Suppressor macrophage treated with lipopolysaccharide for 4 hours (primary cell): ENCODE measurements around the gene NLGN1.

ENCODE experiments used
- DNase-seq: peaks from one replicate; pipeline ENCODE4 v3.0.0-alpha.2; 2020

Gene NLGN1

GRCh38 chr3:174120997-174121396 lies 723.5 kb downstream of the NLGN1 start:
- DNase-seq: no peak

GRCh38 chr3:174122411-174122810 lies 724.9 kb downstream of the NLGN1 start:
- no peak for DNase-seq

GRCh38 chr3:174125267-174125824 lies 727.8 kb downstream of the NLGN1 start:
- no peak for DNase-seq

GRCh38 chr3:174126990-174127758 lies 729.6 kb downstream of the NLGN1 start:
- no peak for DNase-seq

- DNase-seq: no peak
Measured at GRCh38 chr3:174132006-174132405, 734.5 kb downstream of the NLGN1 start.

GRCh38 chr3:174132421-174133042 lies 735.0 kb downstream of the NLGN1 start:
- DNase-seq: no peak

- DNase-seq: no peak
Measured at GRCh38 chr3:174146008-174146407, 748.5 kb downstream of the NLGN1 start.

- DNase-seq: no peak
Measured at GRCh38 chr3:174147798-174148197, 750.3 kb downstream of the NLGN1 start.

GRCh38 chr3:174153871-174154270 lies 756.3 kb downstream of the NLGN1 start:
- DNase-seq: no peak

GRCh38 chr3:174156200-174156599 lies 758.7 kb downstream of the NLGN1 start:
- DNase-seq: no peak

GRCh38 chr3:174158674-174159073 lies 761.1 kb downstream of the NLGN1 start:
- no peak for DNase-seq

- DNase-seq: no peak
Measured at GRCh38 chr3:174159604-174160003, 762.1 kb downstream of the NLGN1 start.

GRCh38 chr3:174162550-174162949 lies 765.0 kb downstream of the NLGN1 start:
- no peak for DNase-seq

- no peak for DNase-seq
Measured at GRCh38 chr3:174168026-174168425, 770.5 kb downstream of the NLGN1 start.

- DNase-seq: no peak
Measured at GRCh38 chr3:174168538-174169254, 771.2 kb downstream of the NLGN1 start.

GRCh38 chr3:174169736-174170135 lies 772.2 kb downstream of the NLGN1 start:
- no peak for DNase-seq

- DNase-seq: no peak
Measured at GRCh38 chr3:174170248-174170647, 772.7 kb downstream of the NLGN1 start.

- no peak for DNase-seq
Measured at GRCh38 chr3:174186377-174186989, 788.9 kb downstream of the NLGN1 start.

- no peak for DNase-seq
Measured at GRCh38 chr3:174191380-174191779, 793.8 kb downstream of the NLGN1 start.

- DNase-seq: no peak
Measured at GRCh38 chr3:174191895-174192294, 794.4 kb downstream of the NLGN1 start.

- no peak for DNase-seq
Measured at GRCh38 chr3:174192471-174192870, 794.9 kb downstream of the NLGN1 start.

GRCh38 chr3:174193604-174194003 lies 796.1 kb downstream of the NLGN1 start:
- DNase-seq: no peak

- no peak for DNase-seq
Measured at GRCh38 chr3:174197416-174197815, 799.9 kb downstream of the NLGN1 start.
